Right lobe of liver (tissue), 4 donors: ENCODE data around the gene SUN1.
"Not testable (repeated sequence)": the region's sequence is repeated elsewhere in the genome, so short reads cannot be mapped to it uniquely, and the experiment has no call there.

Experiments used
- POLR2A ChIP-seq: fragments of 450-650 bp; IDR thresholded peaks from one replicate; pipeline ENCODE4 v1.6.1; 2017; ENCODE audit warnings: antibody characterized with exemption, mild to moderate bottlenecking
- TF ChIP-seq, protein P1 (sequence below), 4 donors: fragments of 200-600 bp in 3 of 4; fragments of 450-650 bp in 1 of 4; IDR thresholded peaks; one replicate each; pipeline versions ENCODE4 v1.5.1 to v1.8.0; 2016 to 2022; ENCODE audit warnings: antibody characterized with exemption in 4 of 4, mild to moderate bottlenecking in 2 of 4
- donor health status: DM: no; HTN: no; CAD: no.
- donor health status: DM: no; HTN: no; CAD: no.
- donor health status: DM: no; HTN: yes; CAD: no.

GRCh38 chr7:847728-848127 lies 15.5 kb downstream of the SUN1 start:
- TF ChIP-seq, protein P1, sequence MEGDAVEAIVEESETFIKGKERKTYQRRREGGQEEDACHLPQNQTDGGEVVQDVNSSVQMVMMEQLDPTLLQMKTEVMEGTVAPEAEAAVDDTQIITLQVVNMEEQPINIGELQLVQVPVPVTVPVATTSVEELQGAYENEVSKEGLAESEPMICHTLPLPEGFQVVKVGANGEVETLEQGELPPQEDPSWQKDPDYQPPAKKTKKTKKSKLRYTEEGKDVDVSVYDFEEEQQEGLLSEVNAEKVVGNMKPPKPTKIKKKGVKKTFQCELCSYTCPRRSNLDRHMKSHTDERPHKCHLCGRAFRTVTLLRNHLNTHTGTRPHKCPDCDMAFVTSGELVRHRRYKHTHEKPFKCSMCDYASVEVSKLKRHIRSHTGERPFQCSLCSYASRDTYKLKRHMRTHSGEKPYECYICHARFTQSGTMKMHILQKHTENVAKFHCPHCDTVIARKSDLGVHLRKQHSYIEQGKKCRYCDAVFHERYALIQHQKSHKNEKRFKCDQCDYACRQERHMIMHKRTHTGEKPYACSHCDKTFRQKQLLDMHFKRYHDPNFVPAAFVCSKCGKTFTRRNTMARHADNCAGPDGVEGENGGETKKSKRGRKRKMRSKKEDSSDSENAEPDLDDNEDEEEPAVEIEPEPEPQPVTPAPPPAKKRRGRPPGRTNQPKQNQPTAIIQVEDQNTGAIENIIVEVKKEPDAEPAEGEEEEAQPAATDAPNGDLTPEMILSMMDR (IDR thresholded peaks at IDR 0.05) = not testable (repeated sequence)
- not testable (repeated sequence) for TF ChIP-seq POLR2A
